ENCODE measurements around the gene TDP2.

- TF ChIP-seq EZH2 (IDR thresholded peaks at IDR 0.05; ENCODE audit: borderline replicate concordance, low read depth, low read length, severe bottlenecking): no peak
- TF ChIP-seq MAX (IDR thresholded peaks at IDR 0.05; ENCODE audit: insufficient read depth, insufficient read length): no peak
- no peak for TF ChIP-seq POLR2A (IDR thresholded peaks at IDR 0.05; ENCODE audit: low read depth, low read length)
- no peak for TF ChIP-seq CTCF (IDR thresholded peaks at IDR 0.05; ENCODE audit: extremely low read depth in 1 of 2, insufficient read depth in 1 of 2, low read depth in 1 of 2, low read length in 2 of 2)
- TF ChIP-seq POLR2AphosphoS5 (IDR thresholded peaks at IDR 0.05; ENCODE audit: insufficient read depth, low read depth, low read length): no peak
- TF ChIP-seq FOS (IDR thresholded peaks at IDR 0.05; ENCODE audit: borderline replicate concordance, insufficient read depth, low read length): no peak
These were observed 29.4 kb upstream of the TDP2 start for GRCh38 chr6:24696097-24696496.
